Endodermal cell (in vitro differentiated cells): Measurements from ENCODE around the gene TLE1. TPM values are rescaled to one million over a fixed set of nuclear protein-coding genes. Genes with fewer than 3 reads are reported as not detected.

Experiments used
- DNase-seq: peaks from one replicate; pipeline ENCODE4 v3.0.0-alpha.2; 2017
- H3K27ac ChIP-seq: 2 replicates; pipeline ENCODE4 v1.5.1; 2013; ENCODE audit warnings: mild to moderate bottlenecking, low read depth, low read length, moderate library complexity
- H3K27me3 ChIP-seq: 2 replicates; pipeline ENCODE4 v1.6.1; 2013; ENCODE audit warnings: mild to moderate bottlenecking, low read length, moderate library complexity; ENCODE audit not compliant: insufficient read depth, control insufficient read depth, poor library complexity, severe bottlenecking
- H3K36me3 ChIP-seq: 2 replicates; pipeline ENCODE4 v1.7.0; 2013; ENCODE audit warnings: mild to moderate bottlenecking, low read length, moderate library complexity; ENCODE audit not compliant: control insufficient read depth, insufficient read depth
- H3K4me1 ChIP-seq: one replicate; pipeline ENCODE4 v1.7.0; 2013; ENCODE audit warnings: low read length; ENCODE audit not compliant: control insufficient read depth, insufficient read depth
- H3K4me3 ChIP-seq: 2 replicates; pipeline ENCODE4 v1.5.1; 2013; ENCODE audit warnings: mild to moderate bottlenecking, low read length, moderate library complexity
- H3K9ac ChIP-seq: 2 replicates; pipeline ENCODE4 v1.6.1; 2013; ENCODE audit warnings: mild to moderate bottlenecking, low read length, moderate library complexity; ENCODE audit not compliant: poor library complexity, severe bottlenecking; ENCODE audit errors: extremely low read depth
- H3K9me3 ChIP-seq: 2 replicates; pipeline ENCODE4 v1.6.1; 2013; ENCODE audit warnings: mild to moderate bottlenecking, low read length, moderate library complexity; ENCODE audit not compliant: control insufficient read depth
- H3K27ac Mint-ChIP-seq: 2 replicates; pipeline ENCODE4 v1.8.0; 2020; ENCODE audit warnings: mixed read lengths
- H3K27me3 Mint-ChIP-seq: 2 replicates; pipeline ENCODE4 v1.8.0; 2021; ENCODE audit warnings: mild to moderate bottlenecking, mixed read lengths; ENCODE audit not compliant: insufficient read depth
- H3K36me3 Mint-ChIP-seq: 2 replicates; pipeline ENCODE4 v1.8.0; 2020; ENCODE audit warnings: low read depth, mixed read lengths
- H3K4me1 Mint-ChIP-seq: 2 replicates; pipeline ENCODE4 v1.8.0; 2020; ENCODE audit warnings: mixed read lengths
- H3K4me3 Mint-ChIP-seq: 2 replicates; pipeline ENCODE4 v1.8.0; 2020; ENCODE audit warnings: mild to moderate bottlenecking, moderate library complexity, mixed read lengths
- H3K9me3 Mint-ChIP-seq: 2 replicates; pipeline ENCODE4 v1.8.0; 2020; ENCODE audit warnings: mild to moderate bottlenecking, mixed read lengths
- WGBS, 2 experiments: methylation state at CpG; one replicate each; pipeline versions ENCODE4 v1.1.5 to v1.1.7; 2013; ENCODE audit warnings: missing lambda C conversion rate in 2 of 2, mixed read lengths in 1 of 2; ENCODE audit not compliant: insufficient coverage in 1 of 2, insufficient read length in 1 of 2; 5-methylcytosine and 5-hydroxymethylcytosine counted together
- total RNA-seq, 2 donors: library from RNA; stranded (reverse); fragmentation: NEBNext Ultra II Directional in 1 of 2; extraction: Animal tissue kit (Norgen Biotek cat#: 25700) in 1 of 2; gene quantifications; 2 replicates in 1 of 2; 3 replicates in 1 of 2; pipeline ENCODE4 v1.2.1, GENCODE V29; 2021
- TF ChIP-seq, protein P1 (sequence below): fragments of 200-600 bp; sonication (generic); conservative IDR thresholded peaks from 2 replicates; pipeline ENCODE4 v1.5.0; 2021; ENCODE audit warnings: antibody characterized with exemption, mild to moderate bottlenecking

The TLE1 gene
- total RNA-seq, 2 donors from 2014 or later: 49.7 to 73.5 TPM

DNA sequence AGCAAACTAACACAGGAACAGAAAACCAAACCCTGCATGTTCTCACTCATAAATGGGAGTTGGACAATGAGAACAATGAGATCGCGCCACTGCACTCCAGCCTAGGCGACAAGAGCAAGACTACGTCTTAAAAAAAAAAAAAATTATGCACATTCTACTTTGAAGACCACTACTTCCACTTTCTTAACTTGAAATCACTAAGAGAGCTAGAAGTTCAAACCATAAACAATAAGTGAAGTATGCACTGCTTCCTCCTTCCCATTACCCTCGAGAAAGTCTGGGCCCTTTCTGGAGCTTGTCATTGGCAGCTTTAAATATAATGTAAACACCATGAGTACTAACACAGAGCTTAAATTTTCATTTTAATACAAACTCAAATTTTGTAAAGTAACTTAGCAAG, 94.9 kb downstream of the TLE1 start:
- DNase-seq: no peak
- Histone ChIP-seq H3K27ac (no peak overlapping the region), H3K4me3 (no peak overlapping the region), H3K4me1 (peaks cover 26% of the 10 kb centered on the region), H3K9ac (no peak overlapping the region), H3K36me3 (peaks cover 82% of the 10 kb centered on the region), H3K9me3 (no peaks in the 10 kb centered on the region), H3K27me3 (no peaks in the 10 kb centered on the region)
- Mint-ChIP-seq H3K9me3 (no peaks in the 10 kb centered on the region), H3K36me3 (peaks cover 72% of the 10 kb centered on the region), H3K27me3 (peaks cover 4% of the 10 kb centered on the region), H3K27ac (no peak overlapping the region), H3K4me3 (no peak overlapping the region), H3K4me1 (peaks cover 38% of the 10 kb centered on the region)
- TF ChIP-seq, protein P1, sequence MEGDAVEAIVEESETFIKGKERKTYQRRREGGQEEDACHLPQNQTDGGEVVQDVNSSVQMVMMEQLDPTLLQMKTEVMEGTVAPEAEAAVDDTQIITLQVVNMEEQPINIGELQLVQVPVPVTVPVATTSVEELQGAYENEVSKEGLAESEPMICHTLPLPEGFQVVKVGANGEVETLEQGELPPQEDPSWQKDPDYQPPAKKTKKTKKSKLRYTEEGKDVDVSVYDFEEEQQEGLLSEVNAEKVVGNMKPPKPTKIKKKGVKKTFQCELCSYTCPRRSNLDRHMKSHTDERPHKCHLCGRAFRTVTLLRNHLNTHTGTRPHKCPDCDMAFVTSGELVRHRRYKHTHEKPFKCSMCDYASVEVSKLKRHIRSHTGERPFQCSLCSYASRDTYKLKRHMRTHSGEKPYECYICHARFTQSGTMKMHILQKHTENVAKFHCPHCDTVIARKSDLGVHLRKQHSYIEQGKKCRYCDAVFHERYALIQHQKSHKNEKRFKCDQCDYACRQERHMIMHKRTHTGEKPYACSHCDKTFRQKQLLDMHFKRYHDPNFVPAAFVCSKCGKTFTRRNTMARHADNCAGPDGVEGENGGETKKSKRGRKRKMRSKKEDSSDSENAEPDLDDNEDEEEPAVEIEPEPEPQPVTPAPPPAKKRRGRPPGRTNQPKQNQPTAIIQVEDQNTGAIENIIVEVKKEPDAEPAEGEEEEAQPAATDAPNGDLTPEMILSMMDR: no peak
- 94 to 97% methylated on average over 4 to 5 of the region's 5 CpGs for WGBS, 2 experiments

DNA sequence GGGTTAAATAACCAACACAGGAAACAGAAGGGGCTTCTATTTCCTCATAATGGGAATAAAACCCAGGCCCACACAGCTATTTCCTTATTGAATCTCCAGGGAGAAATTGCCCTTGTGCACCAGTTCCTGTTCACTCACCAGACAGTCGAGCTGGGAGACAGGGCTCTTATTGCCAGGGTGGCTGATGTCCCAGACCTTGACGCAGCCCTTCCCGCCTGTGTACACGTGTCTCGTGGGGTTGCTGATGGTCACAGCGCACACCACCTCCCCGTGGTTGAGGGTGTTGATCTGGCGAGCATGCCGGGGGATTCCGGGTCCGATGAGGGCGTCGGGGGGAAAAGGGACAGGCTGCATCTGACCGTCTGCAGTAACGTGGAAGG, 96.5 kb downstream of the TLE1 start:
- Mint-ChIP-seq H3K9me3 (no peaks in the 10 kb centered on the region), H3K36me3 (peaks cover 78% of the 10 kb centered on the region), H3K27me3 (no peaks in the 10 kb centered on the region), H3K27ac (peak overlapping the region; percentile 85), H3K4me1 (peaks cover 41% of the 10 kb centered on the region), H3K4me3 (no peak overlapping the region)
- no peak overlapping the region for H3K9ac ChIP-seq
- no peaks in the 10 kb centered on the region for H3K27me3 ChIP-seq
- DNase-seq: no peak
- peaks cover 32% of the 10 kb centered on the region for H3K4me1 ChIP-seq
- peaks cover 83% of the 10 kb centered on the region for H3K36me3 ChIP-seq
- H3K9me3 ChIP-seq: no peaks in the 10 kb centered on the region
- TF ChIP-seq, protein P1: no peak
- WGBS, 2 experiments: 96% methylated on average over 13 to 15 of the region's 15 CpGs
- no peak overlapping the region for H3K27ac ChIP-seq
- H3K4me3 ChIP-seq: no peak overlapping the region

DNA sequence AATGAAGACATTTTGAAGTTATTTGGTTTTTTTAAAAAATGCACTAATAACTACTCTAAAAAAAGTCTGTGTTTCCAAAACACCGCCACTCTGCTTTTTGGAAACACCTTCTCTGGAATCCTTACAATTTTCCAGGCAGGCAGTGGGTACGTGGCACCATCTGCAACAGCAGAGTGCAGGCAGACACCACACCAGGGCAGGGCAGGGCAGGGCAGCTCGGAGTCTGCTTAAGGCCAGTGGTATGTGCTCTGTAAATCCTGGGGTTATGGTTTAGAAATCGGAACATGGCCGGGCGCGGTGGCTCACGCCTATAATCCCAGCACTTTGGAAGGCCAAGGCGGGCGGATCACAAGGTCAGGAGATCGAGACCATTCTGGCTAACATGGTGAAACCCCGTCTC, 97.6 kb downstream of the TLE1 start:
- no peaks in the 10 kb centered on the region for H3K9me3 ChIP-seq
- H3K27ac Mint-ChIP-seq: no peak overlapping the region
- H3K36me3 Mint-ChIP-seq: peaks cover 89% of the 10 kb centered on the region
- peaks cover 40% of the 10 kb centered on the region for H3K4me1 Mint-ChIP-seq
- no peak overlapping the region for H3K27ac ChIP-seq
- 91% methylated on average over 7 to 11 of the region's 12 CpGs for WGBS, 2 experiments
- no peaks in the 10 kb centered on the region for H3K27me3 Mint-ChIP-seq
- H3K9me3 Mint-ChIP-seq: no peaks in the 10 kb centered on the region
- H3K36me3 ChIP-seq: peaks cover 92% of the 10 kb centered on the region
- no peaks in the 10 kb centered on the region for H3K27me3 ChIP-seq
- H3K9ac ChIP-seq: no peak overlapping the region
- H3K4me3 ChIP-seq: no peak overlapping the region
- no peak for DNase-seq
- H3K4me3 Mint-ChIP-seq: no peak overlapping the region
- H3K4me1 ChIP-seq: peaks cover 26% of the 10 kb centered on the region
- TF ChIP-seq, protein P1: no peak
